HG02623 (cell line): ENCODE data around the gene DNTTIP2.
"Not testable (repeated sequence)": the region's sequence is repeated elsewhere in the genome, so short reads cannot be mapped to it uniquely, and the experiment has no call there.

Source experiments
- ATAC-seq: cut with Tn5 transposase; IDR thresholded peaks from one replicate; pipeline ENCODE4 v1.9.1; 2021; ENCODE audit warnings: moderate library complexity; ENCODE audit not compliant: unreplicated experiment

Gene DNTTIP2

DNA sequence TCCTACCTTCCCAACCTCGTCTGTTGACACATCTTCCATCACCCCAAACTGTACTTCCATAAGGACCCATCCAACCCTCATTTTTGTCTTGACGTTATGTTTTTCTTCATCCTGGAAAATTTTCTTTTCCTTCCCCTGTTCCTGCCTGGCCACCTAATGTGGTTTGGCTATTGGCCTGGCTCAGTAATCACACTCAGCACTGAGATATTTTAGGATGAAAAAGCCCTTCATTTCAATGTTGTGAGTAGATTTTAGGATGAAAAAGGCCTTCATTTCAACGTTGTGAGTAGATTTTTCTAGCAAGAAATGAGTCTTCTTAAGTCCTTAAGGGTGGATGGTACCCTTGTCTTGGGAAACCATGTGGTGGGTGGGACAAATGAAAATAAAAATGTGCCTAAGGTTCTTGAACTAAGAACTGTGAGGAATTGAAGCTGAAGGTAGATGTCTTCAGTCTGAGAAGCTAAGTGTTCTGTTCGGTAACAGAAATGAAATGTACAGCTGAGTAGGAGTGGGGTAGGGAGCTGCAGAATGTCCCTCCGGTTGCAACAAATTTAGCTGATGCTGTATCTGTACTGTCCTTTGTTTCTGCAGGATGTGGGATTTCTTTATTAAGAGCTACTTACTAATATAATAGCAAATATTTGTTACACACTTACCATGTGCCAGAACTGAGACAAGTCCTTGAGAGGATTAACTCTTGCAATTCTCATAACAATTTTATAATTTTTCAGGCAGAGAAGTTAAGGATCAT is 36.1 kb downstream of the DNTTIP2 start:
- ATAC-seq = no peak

DNA sequence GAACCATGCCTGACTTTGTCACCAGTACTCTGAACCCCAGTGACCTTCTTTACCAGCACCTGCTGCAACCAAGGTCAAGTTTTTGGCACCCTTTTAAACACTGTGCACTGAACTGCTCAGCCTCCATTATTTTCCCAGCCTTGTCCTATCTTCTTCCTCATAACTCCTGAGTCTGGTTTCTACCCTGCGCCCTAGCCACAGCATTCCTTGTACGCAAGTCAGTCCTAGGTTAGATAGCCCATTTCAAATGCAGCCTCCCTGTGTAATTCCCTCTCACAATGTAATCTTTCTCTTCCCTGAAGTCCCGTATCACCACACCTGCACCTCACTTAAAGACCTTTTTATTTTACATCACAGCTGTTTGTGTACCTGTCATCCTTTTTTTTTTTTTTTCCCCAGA is 37.2 kb downstream of the DNTTIP2 start:
- ATAC-seq = no peak

DNA sequence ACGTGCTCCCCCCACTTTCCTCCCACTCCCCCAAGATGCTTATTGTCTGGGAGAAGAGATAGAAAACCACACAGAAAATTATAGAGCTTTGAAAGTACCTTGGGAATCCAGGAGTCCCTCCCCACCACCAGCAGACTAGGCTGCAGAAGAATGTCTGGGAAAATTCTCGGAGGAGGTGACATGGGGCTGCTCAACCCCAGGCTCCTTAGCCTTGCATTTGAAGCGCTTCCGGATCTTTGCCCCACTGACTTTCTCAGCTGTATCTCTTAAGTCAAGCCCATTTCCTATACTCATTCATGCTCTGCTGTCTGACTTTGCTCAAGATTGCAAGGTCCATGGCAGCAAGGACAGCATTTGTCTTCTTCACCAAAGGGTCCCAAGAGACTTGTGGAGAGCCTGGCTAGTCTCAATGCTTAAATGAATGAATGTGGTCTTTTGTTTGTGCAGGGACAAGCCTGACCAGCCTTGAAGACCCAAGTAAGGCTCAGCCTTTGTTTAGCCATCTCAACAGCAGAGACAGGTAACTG is 38.0 kb downstream of the DNTTIP2 start:
- no peak for ATAC-seq

DNA sequence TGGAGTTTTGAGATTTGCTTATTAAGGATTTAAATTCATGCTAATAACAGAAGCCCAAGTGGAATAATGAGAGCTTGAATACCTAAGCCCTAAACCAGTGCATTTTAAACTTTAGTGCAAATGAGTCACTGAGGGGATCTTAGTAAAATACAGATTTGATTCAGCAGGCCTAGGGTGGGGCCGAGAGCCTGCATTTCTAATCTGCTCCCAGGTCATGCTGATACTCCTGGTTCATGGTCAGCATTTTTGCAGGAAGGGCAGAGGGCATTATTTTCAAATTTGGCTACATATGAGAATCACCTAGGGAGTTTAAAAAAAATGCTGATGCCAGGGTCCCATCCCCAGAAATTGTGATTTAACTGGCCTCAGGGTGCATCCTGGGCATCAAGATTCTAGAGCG is 39.3 kb downstream of the DNTTIP2 start:
- no peak for ATAC-seq

DNA sequence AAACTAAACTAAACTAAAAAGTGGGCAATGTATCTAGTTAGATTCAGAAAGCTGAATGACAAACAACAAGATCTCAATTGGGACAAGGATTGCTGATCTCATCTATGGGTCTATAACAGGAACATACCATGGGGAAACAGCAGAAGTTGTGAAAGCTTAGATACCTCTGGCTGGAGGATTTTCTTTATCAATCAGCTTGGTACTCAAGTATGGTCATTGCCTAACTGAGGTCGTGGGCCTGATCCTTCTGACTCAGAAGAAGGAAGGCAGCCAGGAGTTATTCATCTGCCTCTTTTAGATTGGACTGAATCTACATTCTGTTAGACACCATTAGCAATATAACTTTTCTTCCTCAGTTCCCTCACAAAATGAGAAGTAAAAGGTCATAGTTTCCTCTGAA is 39.7 kb downstream of the DNTTIP2 start:
- no peak for ATAC-seq

DNA sequence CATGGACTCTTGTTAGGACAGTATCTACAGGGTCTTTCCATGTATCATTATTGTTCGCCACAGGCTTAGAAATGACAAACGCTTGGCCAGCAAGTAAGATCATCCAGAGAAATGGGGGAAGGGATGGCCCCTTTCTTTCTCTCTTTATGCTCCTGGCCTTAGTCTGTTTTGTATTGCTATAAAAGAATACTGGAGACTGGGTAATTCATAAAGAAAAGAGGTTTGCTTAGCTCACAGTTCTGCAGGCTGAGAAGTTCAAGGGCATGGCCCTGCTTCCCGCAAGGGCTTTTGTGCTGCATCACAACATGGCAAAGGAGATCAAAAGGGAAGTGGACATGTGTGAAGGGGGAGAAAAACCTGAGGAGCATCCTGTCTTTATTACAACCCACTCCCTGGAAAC is 41.0 kb downstream of the DNTTIP2 start:
- no peak for ATAC-seq

DNA sequence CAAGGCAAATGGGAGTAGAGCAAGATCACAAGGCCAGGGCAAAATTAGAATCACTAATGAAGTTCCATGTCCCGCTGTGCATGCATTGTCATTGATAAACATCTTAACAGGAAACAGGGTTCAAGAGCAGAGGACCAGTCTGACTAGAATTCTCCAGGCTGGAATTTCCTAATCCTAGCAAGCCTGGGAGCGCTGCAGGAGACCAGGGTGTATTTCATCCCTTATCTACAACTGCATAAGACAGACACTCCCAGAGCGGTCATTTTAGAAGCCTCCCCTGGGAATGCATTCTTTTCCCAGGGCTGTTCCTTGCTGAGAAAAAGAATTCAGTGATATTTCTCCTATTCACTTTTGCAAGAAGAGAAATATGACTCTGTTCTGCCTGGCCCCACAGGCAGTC is 45.7 kb downstream of the DNTTIP2 start:
- not testable (repeated sequence) for ATAC-seq

DNA sequence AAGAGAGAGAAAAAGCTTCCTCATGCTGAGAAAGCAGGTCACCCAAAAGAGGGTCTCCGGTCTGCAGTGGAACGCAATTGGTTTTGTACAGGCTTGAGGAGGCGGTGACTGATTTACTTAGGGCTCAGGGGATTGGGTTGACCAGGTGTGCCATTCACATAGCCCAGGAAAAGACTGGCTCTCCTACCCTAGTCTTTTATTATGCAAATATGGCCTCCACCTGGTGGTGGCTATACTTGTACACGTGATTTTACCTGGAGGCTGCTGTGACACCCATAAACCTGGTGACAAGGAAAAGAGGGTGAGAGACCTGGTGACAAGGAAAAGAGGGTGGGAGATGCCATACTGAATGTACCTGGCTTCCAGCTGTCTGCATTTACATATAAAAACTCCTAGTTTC is 49.9 kb downstream of the DNTTIP2 start:
- no peak for ATAC-seq

DNA sequence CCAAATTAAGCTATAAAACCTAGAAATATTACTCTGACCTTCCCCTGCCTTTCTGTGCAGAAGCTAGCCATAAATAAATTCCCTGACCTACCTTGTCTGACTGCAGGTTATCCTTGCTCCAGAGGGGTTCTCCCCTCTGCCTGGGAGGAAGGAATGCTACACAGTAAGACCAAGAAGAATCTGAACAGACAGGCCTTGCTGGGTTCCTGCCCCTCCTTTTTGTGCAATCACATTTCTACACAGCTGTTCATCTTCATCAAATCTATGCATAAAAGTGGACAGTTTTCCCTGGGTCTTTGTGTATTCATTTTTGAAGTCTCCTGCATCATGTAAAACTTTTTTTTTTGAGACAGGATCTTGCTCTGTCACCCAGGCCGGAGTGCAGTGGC is 50.6 kb downstream of the DNTTIP2 start:
- ATAC-seq = no peak

DNA sequence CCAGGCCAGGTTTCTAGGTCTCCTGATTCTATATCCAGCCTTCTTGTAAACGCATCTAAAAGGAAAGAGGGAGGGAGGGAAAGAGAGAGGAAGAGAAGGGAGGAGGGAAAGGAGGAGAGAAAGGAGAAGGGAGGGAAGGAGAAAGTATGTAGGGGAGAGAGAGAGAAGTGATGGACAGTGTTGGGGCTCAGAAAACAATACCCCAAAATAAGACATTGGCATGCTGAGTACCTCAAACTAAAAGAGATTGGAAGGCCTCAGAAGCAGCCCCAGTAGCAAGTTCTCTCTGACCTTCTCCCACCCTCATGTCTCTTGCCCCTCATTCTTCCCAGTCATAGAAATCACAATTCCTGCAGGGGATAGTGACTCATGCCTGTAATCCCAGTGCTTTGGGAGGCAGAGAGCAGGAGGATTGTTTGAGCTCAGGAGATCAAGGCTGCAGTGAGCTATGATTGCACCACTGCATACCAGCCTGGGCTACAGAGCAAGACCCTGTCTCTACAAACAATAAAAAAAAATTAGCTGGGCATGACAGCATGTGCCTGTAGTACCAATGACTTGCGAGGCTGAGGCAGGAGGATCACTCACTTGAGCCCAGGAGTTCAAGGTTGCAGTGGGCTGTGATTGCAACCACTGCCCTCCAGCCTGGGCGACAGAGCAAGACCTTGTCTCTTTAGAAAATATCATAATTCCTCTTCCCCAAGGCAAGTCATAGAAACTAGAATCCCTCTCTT is 51.2 kb downstream of the DNTTIP2 start:
- ATAC-seq = no peak

DNA sequence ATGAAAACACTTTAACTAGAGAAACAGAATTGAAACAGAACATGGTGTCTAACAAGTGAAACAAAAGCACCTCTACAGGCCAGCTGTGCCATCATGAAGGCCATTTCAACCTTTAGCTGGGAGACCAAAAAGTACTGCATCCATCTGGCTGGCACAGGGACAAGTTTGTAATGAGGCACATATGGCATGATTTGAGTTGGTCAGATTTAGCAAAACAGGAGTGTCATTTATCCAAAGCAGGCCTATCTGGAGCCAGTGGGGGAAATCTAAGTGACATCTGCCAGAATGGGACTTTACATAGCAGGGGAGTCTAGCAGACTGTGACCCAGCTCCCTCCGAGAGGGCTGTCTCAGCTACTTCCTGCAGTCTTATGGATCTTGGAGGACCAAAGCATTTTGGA is 51.9 kb downstream of the DNTTIP2 start:
- no peak for ATAC-seq

DNA sequence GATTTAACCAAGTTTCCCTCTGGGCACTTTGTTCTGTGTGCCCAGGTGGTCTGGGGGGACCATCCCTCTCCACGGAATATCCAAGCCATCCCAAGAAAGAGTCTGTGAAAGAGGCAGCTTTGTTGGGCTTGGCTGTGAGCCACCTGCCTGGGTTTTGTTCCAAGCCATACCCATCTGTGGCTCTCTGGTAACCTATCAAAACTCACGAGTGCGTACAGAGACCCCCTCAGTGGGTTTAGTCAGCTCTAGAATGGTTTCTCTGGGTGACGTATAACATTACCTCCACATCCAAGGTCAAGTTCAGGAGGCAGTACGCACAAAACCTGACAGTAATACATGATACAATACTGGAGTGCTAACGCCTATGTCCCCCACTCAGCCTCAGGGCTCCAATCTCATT is 54.2 kb downstream of the DNTTIP2 start:
- ATAC-seq = no peak

DNA sequence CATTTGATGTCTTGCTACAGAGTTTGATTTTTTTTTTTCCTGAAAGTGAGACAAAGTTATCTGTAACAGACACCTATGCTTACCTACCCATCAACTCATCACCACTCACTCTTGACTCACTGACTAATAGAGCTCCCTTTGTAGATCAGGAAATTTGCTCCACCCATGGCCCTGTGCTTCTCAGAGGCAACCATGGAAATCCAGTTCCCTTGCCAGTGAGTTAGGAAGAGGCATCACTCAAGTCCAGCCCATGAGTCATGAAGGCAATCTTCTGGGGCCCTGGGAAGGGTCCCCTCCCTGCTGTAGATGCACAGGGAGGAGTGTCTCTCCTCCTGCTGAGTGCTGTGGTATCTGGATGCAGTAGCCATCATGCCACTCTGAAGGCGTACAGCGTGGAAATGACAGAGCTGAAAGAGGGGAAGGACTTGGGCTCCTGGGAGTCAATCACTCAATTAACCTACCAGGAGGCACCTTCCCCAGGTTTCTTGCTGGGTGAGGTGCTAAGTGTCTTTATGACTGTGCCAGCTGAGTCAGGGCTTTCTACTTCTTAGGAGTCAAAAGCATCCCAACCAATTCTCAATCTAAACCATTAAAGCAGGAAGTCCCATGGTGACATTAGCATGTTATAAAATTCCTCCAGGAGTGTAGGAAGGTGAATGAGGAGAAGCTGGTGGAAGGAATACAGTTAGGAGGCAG is 56.1 kb downstream of the DNTTIP2 start:
- no peak for ATAC-seq

DNA sequence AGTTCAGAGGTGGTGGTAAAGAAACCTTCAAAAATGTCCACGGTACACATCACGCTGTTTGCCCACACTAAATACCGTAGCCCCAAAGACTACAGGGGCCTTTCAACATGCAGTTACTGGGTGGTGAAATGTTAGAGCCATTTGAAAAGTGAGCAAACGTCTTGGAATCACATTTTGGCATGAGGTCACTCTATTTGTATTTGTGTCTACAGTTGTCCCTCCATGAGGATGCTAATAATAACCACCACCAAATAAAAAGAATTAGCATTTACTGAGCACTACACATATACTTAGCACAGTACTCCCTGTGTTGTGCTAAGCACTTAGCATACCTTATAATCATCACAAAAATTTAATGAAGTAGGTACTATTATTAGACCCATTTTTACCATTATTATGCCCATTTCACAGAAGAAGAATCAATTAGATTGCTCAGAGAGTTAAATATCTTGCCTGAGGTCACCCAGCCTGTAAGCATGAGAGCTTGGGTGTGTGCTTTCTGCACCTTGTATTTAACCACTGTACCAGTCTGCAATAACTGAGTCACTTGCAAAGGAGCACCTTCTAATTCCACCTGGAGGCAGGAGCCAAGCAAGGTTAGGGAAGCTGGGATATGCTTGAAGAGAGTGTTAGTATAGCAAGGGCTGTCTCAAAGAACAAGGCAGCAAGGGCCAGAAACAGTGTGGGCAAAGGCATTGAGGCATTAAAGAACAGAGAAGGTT is 57.4 kb downstream of the DNTTIP2 start:
- no peak for ATAC-seq

DNA sequence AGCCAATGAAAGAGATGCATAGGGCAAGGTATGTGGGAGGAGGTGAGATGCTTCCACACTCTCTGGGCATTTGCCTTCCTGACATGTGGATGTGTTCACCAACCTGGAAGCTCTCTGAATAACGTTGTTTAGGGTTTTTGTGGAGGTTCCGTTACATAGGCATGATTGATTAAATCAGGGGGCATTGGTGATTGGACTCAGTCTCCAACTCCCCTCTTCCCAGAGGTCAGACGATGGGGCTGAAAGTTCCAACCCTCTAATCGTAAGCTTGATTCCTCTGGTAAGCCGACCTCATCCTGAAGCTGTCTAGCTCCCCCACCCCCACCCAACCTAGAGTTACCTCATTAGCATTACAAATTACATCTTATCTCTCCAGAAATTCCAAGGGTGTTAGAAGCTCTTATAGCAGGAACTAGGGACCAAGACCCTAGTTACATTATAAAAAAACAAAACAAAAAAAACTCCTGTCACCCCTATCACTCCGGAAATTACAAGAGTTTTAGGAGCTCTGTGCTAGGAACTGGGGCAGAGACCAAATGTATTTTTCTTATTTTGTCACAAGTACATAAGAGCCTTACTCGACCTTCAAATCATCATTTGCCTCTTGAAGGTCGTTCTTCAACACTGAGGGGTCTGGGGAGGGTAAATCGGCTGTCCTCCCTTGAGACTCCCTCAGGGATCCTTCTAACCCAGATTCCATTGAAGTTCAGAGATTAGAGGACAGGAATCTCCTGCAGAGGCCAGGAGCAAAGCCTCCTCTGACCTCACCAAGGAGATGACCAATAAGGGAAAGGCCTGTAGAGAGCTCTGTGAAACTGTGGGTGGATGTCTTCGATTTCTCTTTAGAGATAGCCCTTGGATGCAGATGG is 58.2 kb downstream of the DNTTIP2 start:
- no peak for ATAC-seq

DNA sequence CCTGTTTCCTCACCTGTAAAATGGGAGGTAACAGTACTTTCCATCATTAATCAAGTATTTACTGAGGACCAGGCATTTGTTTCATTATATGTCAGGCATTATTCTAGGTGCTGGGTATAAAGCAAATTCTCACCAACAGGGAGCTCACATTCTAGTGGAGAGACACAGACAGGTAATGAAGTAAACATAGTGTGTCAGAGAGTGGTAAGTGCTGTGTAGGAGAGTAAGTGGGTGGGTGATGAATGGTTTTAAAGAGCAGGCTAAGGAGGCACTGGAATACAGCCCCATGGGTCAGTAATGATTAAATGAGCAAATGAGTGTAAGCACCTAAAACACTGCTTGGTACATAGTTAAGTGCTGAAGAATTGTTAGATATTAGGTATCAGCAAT is 60.4 kb downstream of the DNTTIP2 start:
- ATAC-seq = no peak

DNA sequence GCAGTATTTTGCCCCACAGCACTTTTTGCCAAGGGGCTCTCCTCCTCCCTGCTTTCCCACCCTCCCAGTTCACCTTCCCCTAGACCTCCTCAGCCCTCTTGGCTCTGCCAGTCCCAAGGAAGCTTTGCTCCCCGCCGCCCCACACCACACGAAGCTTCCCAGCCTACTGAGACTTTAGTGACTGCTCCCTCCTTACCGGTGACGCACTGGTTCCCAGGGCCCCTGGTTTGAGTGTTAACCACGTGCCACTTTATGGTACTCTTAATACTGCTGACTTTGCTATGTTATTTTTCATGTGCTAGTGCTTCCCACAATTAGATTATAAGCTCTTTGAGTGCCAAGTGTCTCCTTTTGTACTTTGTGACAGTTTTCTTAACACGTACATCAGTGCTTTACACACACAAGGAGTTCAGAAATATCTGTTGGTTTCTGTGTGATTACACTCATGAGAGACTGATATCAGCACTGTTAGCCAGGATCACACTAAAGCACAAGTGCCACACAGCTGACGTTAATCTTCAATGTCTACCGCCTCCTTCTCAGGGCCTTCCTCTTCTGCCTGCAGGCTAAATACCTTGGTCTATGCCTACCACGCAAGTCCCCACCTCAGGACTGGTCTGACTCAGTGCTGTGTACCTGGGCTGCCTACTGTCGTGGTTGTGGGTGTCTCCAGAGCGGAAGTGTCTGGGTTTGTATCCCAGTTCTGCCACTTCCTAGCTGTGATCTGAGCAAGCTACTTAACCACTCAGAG is 61.0 kb downstream of the DNTTIP2 start:
- ATAC-seq = no peak

DNA sequence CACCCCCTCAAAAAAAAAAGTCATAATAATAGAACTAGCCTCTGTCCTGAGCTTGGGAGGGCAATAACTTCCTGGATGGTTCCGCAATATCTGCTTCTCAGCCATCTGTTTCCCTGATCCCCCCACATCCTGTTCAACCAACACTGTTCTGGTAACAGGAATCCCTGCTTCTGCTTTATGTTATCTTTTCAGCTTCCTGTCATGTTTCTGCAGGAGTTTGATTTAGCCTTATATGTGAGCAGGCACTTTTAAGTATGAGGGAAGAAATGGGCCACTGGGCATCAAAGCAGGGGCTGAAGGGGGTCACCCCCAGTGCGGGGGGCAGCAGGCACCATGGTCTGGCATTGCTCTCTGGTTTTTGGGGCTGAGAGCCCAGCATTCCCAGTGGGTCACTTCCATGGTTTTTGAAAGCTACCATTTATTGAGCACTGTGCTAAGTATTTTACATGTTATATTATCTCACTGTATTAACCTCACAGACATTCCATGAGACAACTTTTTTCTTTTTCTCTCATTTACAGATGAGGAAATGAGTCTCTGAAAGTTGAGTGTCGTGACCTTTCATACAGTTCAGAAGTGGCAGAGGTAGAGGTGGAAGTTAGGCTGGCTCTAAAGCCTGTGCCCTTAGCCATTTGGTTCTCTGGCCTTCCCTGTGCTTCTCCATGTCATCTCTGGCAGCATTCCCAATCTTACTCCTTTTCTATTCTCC is 61.9 kb downstream of the DNTTIP2 start:
- no peak for ATAC-seq
